GM19395 (cell line): ENCODE results near the gene WDR45B.

Experiments used
- ATAC-seq: cut with Tn5 transposase; IDR thresholded peaks from one replicate; pipeline ENCODE4 v1.9.1; 2021; ENCODE audit warnings: mild to moderate bottlenecking, moderate library complexity; ENCODE audit not compliant: unreplicated experiment

Gene WDR45B

GRCh38 chr17:82633343-82633742 is 14.9 kb downstream of the WDR45B start:
- no peak for ATAC-seq

GRCh38 chr17:82632451-82632850 is 15.8 kb downstream of the WDR45B start:
- no peak for ATAC-seq

- ATAC-seq = no peak
These were observed 16.7 kb downstream of the WDR45B start for GRCh38 chr17:82631544-82631943.

- ATAC-seq = no peak
These were observed 18.0 kb downstream of the WDR45B start for GRCh38 chr17:82630212-82630611.

- no peak for ATAC-seq
These were observed 18.5 kb downstream of the WDR45B start for GRCh38 chr17:82629748-82630147.

- no peak for ATAC-seq
These were observed 20.8 kb downstream of the WDR45B start for GRCh38 chr17:82627405-82627804.

- ATAC-seq = no peak
These were observed 24.5 kb downstream of the WDR45B start for GRCh38 chr17:82623707-82624106.

- no peak for ATAC-seq
These were observed 28.6 kb downstream of the WDR45B start for GRCh38 chr17:82619641-82620040.

- ATAC-seq = no peak
These were observed 29.0 kb downstream of the WDR45B start for GRCh38 chr17:82619211-82619610.

GRCh38 chr17:82616021-82616711 is 32.1 kb downstream of the WDR45B start:
- no peak for ATAC-seq

GRCh38 chr17:82615084-82616020 is 32.9 kb downstream of the WDR45B start:
- no peak for ATAC-seq

- no peak for ATAC-seq
These were observed 34.1 kb downstream of the WDR45B start for GRCh38 chr17:82614095-82614631.

GRCh38 chr17:82613283-82614094 is 34.8 kb downstream of the WDR45B start:
- ATAC-seq = no peak

- ATAC-seq = no peak
These were observed 36.8 kb downstream of the WDR45B start for GRCh38 chr17:82611140-82612058.

GRCh38 chr17:82609655-82610054 is 38.6 kb downstream of the WDR45B start:
- ATAC-seq = no peak

GRCh38 chr17:82608816-82609215 is 39.4 kb downstream of the WDR45B start:
- ATAC-seq = no peak

GRCh38 chr17:82605939-82606600 is 42.2 kb downstream of the WDR45B start:
- no peak for ATAC-seq

GRCh38 chr17:82604532-82604931 is 43.7 kb downstream of the WDR45B start:
- ATAC-seq = no peak

GRCh38 chr17:82603981-82604448 is 44.2 kb downstream of the WDR45B start:
- ATAC-seq = no peak
